Left colon (tissue), 2 donors: ENCODE measurements around the gene MRPL51. TPM values are rescaled to one million over a fixed set of nuclear protein-coding genes. Genes with fewer than 3 reads are reported as not detected.

Experiments
- ATAC-seq: fragments of 200-7000 bp; cut with Tn5 transposase; one replicate; pipeline ENCODE4 v1.9.1; 2020; ENCODE audit warnings: mild to moderate bottlenecking, moderate library complexity
- DNase-seq, 2 donors: peaks; one replicate each; pipeline ENCODE4 v3.0.0-alpha.2; 2020
- intact Hi-C, 2 donors: fragments of 100-400 bp; cut with DNase I in 1 of 2; cut with micrococcal nuclease in 1 of 2; formaldehyde crosslinking; loops; one replicate each; pipeline versions ENCODE4 v1.11.2 to v1.14.0; 2022; cut with DNase I, micrococcal nuclease
- total RNA-seq, 2 donors: library from RNA; stranded (reverse); fragmentation: NEBNext Ultra II Directional; extraction: Animal tissue kit (Norgen Biotek cat#: 25700); gene quantifications; one replicate each; pipeline ENCODE4 v1.2.1, GENCODE V29; 2021
- donor health status: DM: no; HTN: no; CAD: no.
- donor health status: DM: yes; HTN: yes; CAD: no.

The MRPL51 gene
- total RNA-seq, 2 donors from 2014 or later, result 124 to 131 TPM

- intact Hi-C loops, result loop anchor here in 1 of 2 donors (10.0 kb wide), 2 partner anchors 109 to 199 kb away; no protein-coding TSS in a partner anchor
- DNase-seq (peak; percentile 93 to 96), ATAC-seq (peak; percentile 76)
Measured at GRCh38 chr12:6533923-6534694, 41.0 kb upstream of the MRPL51 start, which contains the start of gene GAPDH. Gene GAPDH (plus strand): TSS chr12:6534517. CDS start chr12:6534833, 316 bp downstream.

GRCh38 chr12:6533653-6533922, 40.5 kb upstream of the MRPL51 start:
- peak; percentile 30 for ATAC-seq
- intact Hi-C loops, result loop anchor here in 1 of 2 donors (10.0 kb wide), 2 partner anchors 109 to 199 kb away; no protein-coding TSS in a partner anchor
- DNase-seq, result no peak

GRCh38 chr12:6532927-6533652, 40.0 kb upstream of the MRPL51 start:
- intact Hi-C loops, result loop anchor here in 1 of 2 donors (10.0 kb wide), 2 partner anchors 108 to 198 kb away; no protein-coding TSS in a partner anchor

GRCh38 chr12:6532051-6532926, 39.2 kb upstream of the MRPL51 start:
- intact Hi-C loops, result loop anchor here in 1 of 2 donors (10.0 kb wide), 2 partner anchors 107 to 197 kb away; no protein-coding TSS in a partner anchor
- DNase-seq (peak in 1 of 2 donors; percentile 83), ATAC-seq (no peak)

More at GRCh38 chr12:6532927-6533652, 40.0 kb upstream of the MRPL51 start:
- ATAC-seq (peak; percentile 61), DNase-seq (peak; percentile 75 to 78)

GRCh38 chr12:6530576-6531260, 37.7 kb upstream of the MRPL51 start:
- intact Hi-C loops, result loop anchor here in 1 of 2 donors (10.0 kb wide), 2 partner anchors 106 to 196 kb away; no protein-coding TSS in a partner anchor
- ATAC-seq, result no peak
- no peak for DNase-seq

- ATAC-seq, result no peak
- intact Hi-C loops, result no loop called here
- DNase-seq, result no peak
Measured at GRCh38 chr12:6529291-6529737, 36.3 kb upstream of the MRPL51 start.

- ATAC-seq, result no peak
Measured at GRCh38 chr12:6528539-6529235, 35.6 kb upstream of the MRPL51 start.

GRCh38 chr12:6527711-6528110, 34.6 kb upstream of the MRPL51 start:
- no peak for DNase-seq
- intact Hi-C loops, result no loop called here
- no peak for ATAC-seq

More at GRCh38 chr12:6528539-6529235, 35.6 kb upstream of the MRPL51 start:
- no peak for DNase-seq
- intact Hi-C loops, result no loop called here

GRCh38 chr12:6526766-6527525, 33.9 kb upstream of the MRPL51 start:
- intact Hi-C loops, result no loop called here
- no peak for DNase-seq
- no peak for ATAC-seq

GRCh38 chr12:6526201-6526600, 33.1 kb upstream of the MRPL51 start:
- intact Hi-C loops, result no loop called here
- no peak for ATAC-seq
- DNase-seq, result no peak

- intact Hi-C loops, result no loop called here
- ATAC-seq, result no peak
- DNase-seq, result no peak
Measured at GRCh38 chr12:6524648-6525047, 31.6 kb upstream of the MRPL51 start.

GRCh38 chr12:6523708-6524107, 30.6 kb upstream of the MRPL51 start:
- intact Hi-C loops, result no loop called here
- DNase-seq (no peak), ATAC-seq (no peak)

GRCh38 chr12:6522193-6522592, 29.1 kb upstream of the MRPL51 start:
- intact Hi-C loops, result no loop called here

GRCh38 chr12:6520186-6520585, 27.1 kb upstream of the MRPL51 start:
- ATAC-seq (no peak), DNase-seq (no peak)
- intact Hi-C loops, result no loop called here

More at GRCh38 chr12:6522193-6522592, 29.1 kb upstream of the MRPL51 start:
- DNase-seq (no peak), ATAC-seq (no peak)

- DNase-seq, result no peak
- ATAC-seq, result no peak
- intact Hi-C loops, result no loop called here
Measured at GRCh38 chr12:6508087-6508486, 15.0 kb upstream of the MRPL51 start.

GRCh38 chr12:6507102-6507998, 14.3 kb upstream of the MRPL51 start:
- ATAC-seq (no peak), DNase-seq (no peak)
- intact Hi-C loops, result no loop called here
